ENCODE data around the gene SELPLG. TPM values are rescaled to one million over a fixed set of nuclear protein-coding genes. Genes with fewer than 3 reads are reported as not detected.
"Not testable (repeated sequence)": the region's sequence is repeated elsewhere in the genome, so short reads cannot be mapped to it uniquely, and the experiment has no call there.

Gene SELPLG
- total and polyA plus RNA-seq, 10 donors, result 23.6 to 220 (median 72.4) TPM

DNA sequence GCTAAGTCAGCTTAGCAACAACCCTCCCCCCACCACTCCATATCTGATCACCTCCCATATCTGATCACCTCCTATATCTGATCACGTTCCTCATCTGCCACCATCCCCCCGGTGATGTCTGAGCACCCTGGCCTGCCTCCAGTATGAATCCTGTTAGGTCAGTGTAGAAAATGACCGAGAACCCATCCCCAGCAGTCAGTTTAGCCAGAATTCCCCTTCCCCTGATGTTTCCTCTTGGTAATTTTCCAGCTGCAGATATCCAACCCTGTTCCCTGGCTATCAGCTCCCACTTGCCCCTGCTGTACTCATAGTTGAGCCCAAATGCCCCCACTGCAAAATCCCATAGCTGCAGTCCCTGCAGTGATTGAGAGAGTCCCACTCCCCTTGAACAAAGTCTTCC lies 12.5 kb downstream of the SELPLG start:
- Histone ChIP-seq H3K27me3 (replicated peaks in 1 of 7) (no peaks in the 10 kb centered on the region), H3K36me3 (peaks cover 0 to 62% (median 18%) of the 10 kb centered on the region in 6 donors), H3K27ac (peak overlapping the region in 4 of 8 donors; percentile 5 to 74 (median 70)), H3K9me3 (peaks cover 0 to under 1% (median under 1%) of the 10 kb centered on the region in 8 donors), H3K4me3 (no peak overlapping the region), H3K4me1 (peaks cover 25 to 99% (median 60%) of the 10 kb centered on the region in 6 donors)
- intact Hi-C loops (cut with DNase I; ENCODE audit: low total_unique reads), result no loop called here
- 64 to 80% (median 70%) methylated on average over 3 of the region's 3 CpGs for WGBS, 5 donors
- TF ChIP-seq POLR2AphosphoS5 (IDR thresholded peaks at IDR 0.05) (no peak), POLR2A (IDR thresholded peaks at IDR 0.05) (no peak)
- TF ChIP-seq, protein P1, sequence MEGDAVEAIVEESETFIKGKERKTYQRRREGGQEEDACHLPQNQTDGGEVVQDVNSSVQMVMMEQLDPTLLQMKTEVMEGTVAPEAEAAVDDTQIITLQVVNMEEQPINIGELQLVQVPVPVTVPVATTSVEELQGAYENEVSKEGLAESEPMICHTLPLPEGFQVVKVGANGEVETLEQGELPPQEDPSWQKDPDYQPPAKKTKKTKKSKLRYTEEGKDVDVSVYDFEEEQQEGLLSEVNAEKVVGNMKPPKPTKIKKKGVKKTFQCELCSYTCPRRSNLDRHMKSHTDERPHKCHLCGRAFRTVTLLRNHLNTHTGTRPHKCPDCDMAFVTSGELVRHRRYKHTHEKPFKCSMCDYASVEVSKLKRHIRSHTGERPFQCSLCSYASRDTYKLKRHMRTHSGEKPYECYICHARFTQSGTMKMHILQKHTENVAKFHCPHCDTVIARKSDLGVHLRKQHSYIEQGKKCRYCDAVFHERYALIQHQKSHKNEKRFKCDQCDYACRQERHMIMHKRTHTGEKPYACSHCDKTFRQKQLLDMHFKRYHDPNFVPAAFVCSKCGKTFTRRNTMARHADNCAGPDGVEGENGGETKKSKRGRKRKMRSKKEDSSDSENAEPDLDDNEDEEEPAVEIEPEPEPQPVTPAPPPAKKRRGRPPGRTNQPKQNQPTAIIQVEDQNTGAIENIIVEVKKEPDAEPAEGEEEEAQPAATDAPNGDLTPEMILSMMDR (IDR thresholded peaks at IDR 0.05 in 8 of 11, conservative IDR thresholded peaks at IDR 0.05 in 3 of 11), result no peak
- DNase-seq, result no peak

DNA sequence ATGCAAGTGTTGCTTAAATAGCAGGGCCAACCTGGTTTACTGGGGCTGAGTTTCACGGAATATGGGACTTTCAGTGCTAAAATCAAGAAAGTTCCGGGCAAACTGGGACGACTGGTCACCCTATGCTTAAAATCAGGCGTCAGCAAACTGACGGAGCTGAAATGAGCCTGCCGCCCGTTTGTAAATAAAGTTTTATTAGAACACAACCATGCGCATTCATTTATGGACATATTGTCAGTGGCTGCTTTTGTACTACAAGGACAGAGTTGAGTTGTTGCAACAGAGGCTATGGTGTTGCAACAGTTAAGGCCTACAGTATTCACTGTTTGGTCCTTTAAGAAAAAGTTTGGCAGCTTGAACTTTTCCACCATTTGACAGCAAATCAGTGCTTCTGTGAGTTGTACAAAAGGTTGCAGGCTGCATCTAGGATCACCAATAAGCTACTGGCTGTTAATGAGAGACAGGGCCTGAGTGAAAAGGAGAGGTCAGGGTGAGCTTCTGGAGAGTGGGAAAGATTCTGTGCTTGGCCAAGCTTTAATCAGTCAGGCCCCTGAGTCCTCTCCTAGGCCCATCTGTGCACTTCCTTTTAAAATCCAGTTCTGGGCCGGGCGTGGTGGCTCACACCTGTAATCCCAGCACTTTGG lies 13.3 kb downstream of the SELPLG start:
- 92 to 96% (median 95%) methylated on average over 10 of the region's 10 CpGs for WGBS, 5 donors
- Histone ChIP-seq H3K4me3 (no peak overlapping the region), H3K9me3 (peaks cover 0 to 9% (median 7%) of the 10 kb centered on the region in 8 donors), H3K27me3 (replicated peaks in 1 of 7) (no peaks in the 10 kb centered on the region), H3K36me3 (peaks cover 0 to 55% (median 18%) of the 10 kb centered on the region in 6 donors), H3K27ac (peak overlapping the region in 6 of 8 donors; percentile 5 to 74 (median 50)), H3K4me1 (peaks cover 26 to 92% (median 60%) of the 10 kb centered on the region in 6 donors)
- TF ChIP-seq, protein P1 (IDR thresholded peaks at IDR 0.05 in 8 of 11, conservative IDR thresholded peaks at IDR 0.05 in 3 of 11), result no peak
- no peak for TF ChIP-seq POLR2A (IDR thresholded peaks at IDR 0.05)
- peak in 1 of 3 donors; percentile 13 for TF ChIP-seq POLR2AphosphoS5 (IDR thresholded peaks at IDR 0.05)
- intact Hi-C loops (cut with DNase I; ENCODE audit: low total_unique reads), result no loop called here
- DNase-seq, result no peak

DNA sequence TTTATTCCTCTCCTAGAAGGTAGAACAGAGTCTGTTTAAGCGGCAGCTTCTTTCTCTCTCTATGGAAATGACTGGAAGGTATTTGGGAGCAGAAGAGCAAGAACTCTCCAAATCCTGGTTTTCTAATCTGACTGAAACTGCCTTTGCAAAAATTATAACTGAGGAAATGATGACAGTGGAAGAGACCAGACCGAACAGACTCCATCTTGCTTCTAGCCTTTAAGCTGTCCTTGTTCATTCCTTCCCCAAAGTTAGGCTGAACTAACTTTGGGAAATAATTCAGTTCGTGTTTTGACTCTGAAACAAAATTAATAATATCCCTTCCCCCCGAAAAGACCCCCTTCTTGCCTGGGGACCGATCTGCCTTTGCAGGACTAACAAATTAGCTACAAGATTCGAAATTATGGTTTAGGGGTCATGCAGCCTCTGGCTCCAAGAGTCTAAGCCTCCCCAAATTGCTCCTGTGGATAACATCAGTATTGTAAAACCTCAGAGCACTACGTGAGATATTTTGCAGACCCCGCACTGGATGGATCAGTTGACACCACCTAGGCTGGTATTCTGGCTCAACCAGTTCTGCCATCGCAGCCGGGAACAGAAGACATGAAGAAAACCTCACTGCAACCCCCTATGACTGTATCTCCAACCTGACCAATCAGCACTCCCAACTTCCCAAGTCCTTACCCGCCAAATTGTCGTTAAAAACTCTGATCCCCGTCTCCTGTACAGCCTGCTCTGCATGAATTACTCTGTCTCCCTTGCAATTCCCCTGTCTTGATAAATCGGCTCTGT lies 14.1 kb downstream of the SELPLG start:
- Histone ChIP-seq H3K27ac (peak overlapping the region in 3 of 8 donors; percentile 67 to 74 (median 74)), H3K4me3 (no peak overlapping the region), H3K36me3 (peaks cover 0 to 47% (median 16%) of the 10 kb centered on the region in 6 donors), H3K9me3 (peaks cover 0 to 9% (median 7%) of the 10 kb centered on the region in 8 donors), H3K4me1 (peaks cover 26 to 84% (median 57%) of the 10 kb centered on the region in 6 donors), H3K27me3 (replicated peaks in 1 of 7) (no peaks in the 10 kb centered on the region)
- no peak for DNase-seq
- TF ChIP-seq, protein P1 (IDR thresholded peaks at IDR 0.05 in 8 of 11, conservative IDR thresholded peaks at IDR 0.05 in 3 of 11), result no peak
- TF ChIP-seq POLR2AphosphoS5 (IDR thresholded peaks at IDR 0.05) (no peak), POLR2A (IDR thresholded peaks at IDR 0.05) (no peak)
- intact Hi-C loops (cut with DNase I; ENCODE audit: low total_unique reads), result loop anchor here (2.0 kb wide), 1 partner anchor 57 kb away; the partner anchor contains the start of gene ISCU
- 90 to 95% (median 92%) methylated on average over 14 of the region's 14 CpGs for WGBS, 5 donors

DNA sequence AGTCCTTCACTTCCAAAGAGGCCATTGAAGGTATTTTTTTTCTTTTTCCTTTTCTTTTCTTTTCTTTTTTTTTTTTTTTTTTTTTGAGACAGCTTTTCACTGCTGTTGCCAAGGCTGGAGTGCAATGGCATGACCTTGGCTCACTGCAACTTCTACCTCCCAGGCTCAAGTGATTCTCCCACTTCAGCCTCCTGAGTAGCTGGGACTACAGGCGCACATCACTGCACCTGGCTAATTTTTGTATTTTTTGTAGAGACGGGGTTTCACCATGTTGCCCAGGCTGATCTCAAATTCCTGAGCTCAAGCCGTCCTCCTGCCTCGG lies 14.8 kb downstream of the SELPLG start:
- peaks cover 0 to 41% (median 16%) of the 10 kb centered on the region in 6 donors for H3K36me3 ChIP-seq
- peaks cover 28 to 83% (median 59%) of the 10 kb centered on the region in 6 donors for H3K4me1 ChIP-seq
- DNase-seq; H3K9me3 ChIP-seq; H3K4me3 ChIP-seq; H3K27me3 ChIP-seq (replicated peaks in 1 of 7): not testable (repeated sequence)
- WGBS, 5 donors, result 83 to 93% (median 89%) methylated on average over 4 of the region's 4 CpGs
- intact Hi-C loops (cut with DNase I; ENCODE audit: low total_unique reads), result loop anchor here (2.0 kb wide), 1 partner anchor 56 kb away; the partner anchor contains the start of gene ISCU
- H3K27ac ChIP-seq, result peak overlapping the region in 3 of 8 donors; percentile 46 to 74 (median 69)

Measured in spleen (tissue), 11 donors.